IPS DF 4.7 (cell line): ENCODE data around the gene SLC44A4.
"Not testable (repeated sequence)": the region's sequence is repeated elsewhere in the genome, so short reads cannot be mapped to it uniquely, and the experiment has no call there.

Experiments
- DNase-seq: peaks from one replicate; pipeline ENCODE4 v3.0.0-alpha.2; 2013; ENCODE audit warnings: low spot score; ENCODE audit errors: extremely low read depth

Gene SLC44A4

GRCh38 chr6:31829633-31830283, 49.0 kb downstream of the SLC44A4 start:
- no peak for DNase-seq

- peak; percentile 100 for DNase-seq
Observed at GRCh38 chr6:31827286-31828079, 51.3 kb downstream of the SLC44A4 start, which contains the start of gene HSPA1B. Gene HSPA1B, plus strand, starts transcription at chr6:31827738. Its CDS starts 213 bp downstream, at chr6:31827951.

GRCh38 chr6:31826793-31827285, 52.0 kb downstream of the SLC44A4 start:
- no peak for DNase-seq

- DNase-seq, result no peak
Observed at GRCh38 chr6:31825553-31825952, 53.2 kb downstream of the SLC44A4 start.

GRCh38 chr6:31823592-31824196, 55.1 kb downstream of the SLC44A4 start:
- not testable (repeated sequence) for DNase-seq

GRCh38 chr6:31822036-31822821, 56.6 kb downstream of the SLC44A4 start:
- no peak for DNase-seq

GRCh38 chr6:31821301-31822035, 57.3 kb downstream of the SLC44A4 start:
- no peak for DNase-seq

GRCh38 chr6:31820399-31820798, 58.4 kb downstream of the SLC44A4 start:
- DNase-seq, result not testable (repeated sequence)

GRCh38 chr6:31819871-31820299, 58.9 kb downstream of the SLC44A4 start:
- DNase-seq, result no peak

- DNase-seq, result not testable (repeated sequence)
Observed at GRCh38 chr6:31817929-31818511, 60.8 kb downstream of the SLC44A4 start.

GRCh38 chr6:31817133-31817928, 61.5 kb downstream of the SLC44A4 start:
- not testable (repeated sequence) for DNase-seq

GRCh38 chr6:31815025-31815838, 63.6 kb downstream of the SLC44A4 start, which contains the start of the genes HSPA1A and HSPA1L:
Gene HSPA1A, plus strand, starts transcription at chr6:31815543. Its CDS starts 214 bp downstream, at chr6:31815757.
Gene HSPA1L, minus strand, starts transcription at chr6:31815283. Its CDS starts 3,311 bp downstream, at chr6:31811972.
- peak; percentile 87 for DNase-seq

- peak; percentile 93 for DNase-seq
Observed at GRCh38 chr6:31814677-31815024, 64.1 kb downstream of the SLC44A4 start.

GRCh38 chr6:31813465-31813849, 65.3 kb downstream of the SLC44A4 start:
- DNase-seq, result no peak
